ENCODE results near the gene POU6F1. TPM values are rescaled to one million over a fixed set of nuclear protein-coding genes. Genes with fewer than 3 reads are reported as not detected.

Gene POU6F1
- total and polyA plus RNA-seq, 10 of the 15 experiments (the other 5 are each of a cell fraction or from before 2014, with no cell fraction given): 0.26 to 4.2 (median 1.2) TPM

- ChIA-PET SMC1A (ENCODE audit: uncharacterized antibody, unreplicated experiment) (interaction anchor here (1.0 to 3.2 kb wide), 8 partner anchors 10 to 153 kb away, joined by 3 to 11 read pairs (median 4); partner anchors contain the start of genes LETMD1 and POU6F1), POLR2A (interaction anchor here (1.1 to 2.8 kb wide), 4 partner anchors 10 to 50 kb away, joined by 3 to 14 read pairs (median 6); partner anchors contain the start of gene DAZAP2), RAD21 (ENCODE audit: unreplicated experiment) (interaction anchor here (1.2 to 1.3 kb wide), 3 partner anchors 9 to 106 kb away, joined by 3 to 5 read pairs (median 5); partner anchors contain the start of gene CSRNP2), CTCF (interaction anchor here (0.5 to 1.4 kb wide), 7 partner anchors 16 to 318 kb away, joined by 3 to 5 read pairs (median 3); partner anchors contain the start of genes LETMD1 and TFCP2)
- BruUV-seq (replicated peaks): no TSS peak
- ATAC-seq (peak; percentile 86), FAIRE-seq (peak; percentile 93), DNase-seq (ENCODE audit: low read depth, low spot score) (peak; percentile 60)
- 1% methylated on average over 14 of the region's 14 CpGs for WGBS (ENCODE audit: insufficient coverage, insufficient replicate concordance, low lambda C conversion rate, missing lambda C conversion rate)
- H3K9ac ChIP-seq (ENCODE audit: control insufficient read depth, insufficient read depth, low read length): peak overlapping the region; percentile 11; the same call in 1 of the 2 replicates
- H3K4me2 ChIP-seq (ENCODE audit: control insufficient read depth, insufficient read depth): peak overlapping the region; percentile 86
- peak overlapping the region; percentile 70 for H2AFZ ChIP-seq (ENCODE audit: control insufficient read depth, low read depth, low read length)
- in situ Hi-C loops (cut with MboI) (no loop called here), intact Hi-C loops (cut with micrococcal nuclease; ENCODE audit: unreplicated experiment) (no loop called here)
- H3K27me3 ChIP-seq (replicated peaks in 1 of 2; ENCODE audit: control insufficient read depth in 2 of 2, insufficient read depth in 2 of 2, low read length in 1 of 2): no peaks in the 10 kb centered on the region
- H3K36me3 ChIP-seq (ENCODE audit: control insufficient read depth in 2 of 2, insufficient read depth in 2 of 2, low read length in 1 of 2): no peaks in the 10 kb centered on the region
- no peaks in the 10 kb centered on the region for H4K20me1 ChIP-seq (ENCODE audit: control insufficient read depth, insufficient read depth)
- peak overlapping the region; percentile 70 for H3K27ac ChIP-seq (ENCODE audit: control insufficient read depth, insufficient read depth)
- no peaks in the 10 kb centered on the region for H3K79me2 ChIP-seq (ENCODE audit: control insufficient read depth, insufficient read depth, low read length)
- peaks cover 31% of the 10 kb centered on the region for H3K4me1 ChIP-seq (ENCODE audit: control insufficient read depth, insufficient read depth, low read length)
- no peaks in the 10 kb centered on the region for H3K9me3 ChIP-seq (replicated peaks; ENCODE audit: control insufficient read depth, insufficient read depth, low read length)
- 0 out of 2 replicates have a peak overlapping the region, but pooled peaks have one; percentile 17 for H3K4me3 ChIP-seq
- peak; percentile 34; the same call in 1 of the 2 replicates for TF ChIP-seq NBN (IDR thresholded peaks at IDR 0.05)
- no peak; the same call in 1 of the 2 replicates for TF ChIP-seq HDGF (IDR thresholded peaks at IDR 0.05)
- TF ChIP-seq RFX5 (IDR thresholded peaks at IDR 0.05; ENCODE audit: low read depth, low read length): no peak
- TF ChIP-seq BCL3 (IDR thresholded peaks at IDR 0.05; ENCODE audit: borderline replicate concordance, insufficient read depth, low read depth, low read length, poor library complexity, severe bottlenecking): no peak
- TF ChIP-seq SMARCA5 (IDR thresholded peaks at IDR 0.05): peak; percentile 82; the same call in 1 of the 2 replicates
- TF ChIP-seq TARDBP (IDR thresholded peaks at IDR 0.05; ENCODE audit: borderline replicate concordance): no peak
- no peak for TF ChIP-seq ZZZ3 (IDR thresholded peaks at IDR 0.05; ENCODE audit: control insufficient read depth, insufficient read length, low read depth)
- no peak for TF ChIP-seq ASH2L (IDR thresholded peaks at IDR 0.05; ENCODE audit: borderline replicate concordance, low read depth)
- peak; percentile 90 for TF ChIP-seq CBFB (IDR thresholded peaks at IDR 0.05; ENCODE audit: low read depth)
- no peak for TF ChIP-seq IRF5 (IDR thresholded peaks at IDR 0.05; ENCODE audit: borderline replicate concordance)
- TF ChIP-seq PAX5 (IDR thresholded peaks at IDR 0.05; ENCODE audit: borderline replicate concordance, low read depth, low read length): peak; percentile 96
- peak; percentile 60 for TF ChIP-seq SP1 (IDR thresholded peaks at IDR 0.05; ENCODE audit: low read depth, low read length)
- peak; percentile 83 for TF ChIP-seq PKNOX1 (IDR thresholded peaks at IDR 0.05)
- no peak for TF ChIP-seq MAX (IDR thresholded peaks at IDR 0.05; ENCODE audit: low read depth, low read length)
- no peak for TF ChIP-seq ZBED1 (IDR thresholded peaks at IDR 0.05; ENCODE audit: borderline replicate concordance)
- peak; percentile 84 for TF ChIP-seq RELA (IDR thresholded peaks at IDR 0.05; ENCODE audit: borderline replicate concordance, partially characterized antibody)
- TF ChIP-seq YY1 (IDR thresholded peaks at IDR 0.05; ENCODE audit: low read depth, low read length): 0 out of 2 replicates have a peak, but pooled peaks have one; percentile 15
- TF ChIP-seq NR2F1 (conservative IDR thresholded peaks at IDR 0.05): peak; percentile 94
- peak; percentile 32 to 43; a peak in 1 of 4 replicates for TF ChIP-seq EP300 (IDR thresholded peaks at IDR 0.05; ENCODE audit: borderline replicate concordance in 1 of 2, control insufficient read depth in 1 of 2, low read depth in 2 of 2, low read length in 2 of 2)
- TF ChIP-seq NFIC (IDR thresholded peaks at IDR 0.05; ENCODE audit: low read depth, low read length): peak; percentile 76
- no peak for TF ChIP-seq JUND (IDR thresholded peaks at IDR 0.05; ENCODE audit: low read depth, low read length)
These were observed 29.4 kb downstream of the POU6F1 start for GRCh38 chr12:51188359-51189051.
